ENCODE data around the gene CTNND2. TPM values are rescaled to one million over a fixed set of nuclear protein-coding genes. Genes with fewer than 3 reads are reported as not detected.

Gene CTNND2
- total and polyA plus RNA-seq, 10 of the 15 experiments (the other 5 are each of a cell fraction or from before 2014, with no cell fraction given): 0.02 to 0.16 (median 0.04) TPM; not detected in 7

DNA sequence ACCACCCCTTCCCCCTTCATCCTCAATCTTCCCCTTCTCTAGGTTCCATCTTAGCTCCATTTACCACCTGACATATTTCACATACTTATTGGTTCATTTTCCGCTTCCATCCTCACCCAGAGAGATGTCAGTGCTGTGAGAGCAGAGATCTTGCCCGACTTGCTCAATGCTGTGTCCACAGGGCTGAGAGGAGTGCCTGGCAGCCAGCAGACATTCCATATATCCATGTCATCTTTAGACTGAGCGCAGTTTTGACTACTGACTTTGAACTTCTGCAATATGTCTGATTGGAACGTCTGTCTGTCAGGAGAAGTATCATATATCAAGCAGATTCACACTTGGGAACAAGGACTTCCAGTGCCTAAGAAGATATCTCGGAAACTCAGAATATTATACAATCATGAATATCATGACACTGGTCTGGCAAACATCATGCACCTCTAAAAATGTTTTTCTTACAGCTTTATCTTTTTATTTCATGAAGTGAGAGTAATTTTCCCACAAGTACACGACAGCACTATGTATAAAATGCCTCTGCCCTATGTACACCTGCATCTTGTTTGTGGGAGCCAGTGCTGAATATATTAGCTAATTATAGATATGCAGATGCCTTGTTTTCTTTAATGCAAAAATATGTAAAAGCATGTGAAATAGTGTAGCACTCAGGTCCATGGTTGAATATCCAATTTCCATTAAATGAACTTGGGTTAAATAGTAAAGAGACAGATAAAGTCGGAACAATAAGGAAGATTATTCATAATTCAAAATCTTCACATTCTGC, 689.2 kb downstream of the CTNND2 start (continued):
- TF ChIP-seq HDAC6 (IDR thresholded peaks at IDR 0.05; ENCODE audit: unreplicated experiment) (no peak), EGR1 (IDR thresholded peaks at IDR 0.05; ENCODE audit: borderline replicate concordance in 1 of 2, low read depth in 2 of 2, low read length in 2 of 2) (no peak), MTA2 (IDR thresholded peaks at IDR 0.05; ENCODE audit: low read depth) (no peak), RBBP5 (conservative IDR thresholded peaks at IDR 0.05) (no peak), IRF4 (IDR thresholded peaks at IDR 0.05; ENCODE audit: low read depth, low read length) (no peak), ZNF24 (IDR thresholded peaks at IDR 0.05) (no peak), CBFB (IDR thresholded peaks at IDR 0.05; ENCODE audit: low read depth) (no peak), ZBTB40 (IDR thresholded peaks at IDR 0.05; ENCODE audit: borderline replicate concordance) (no peak), SMARCA5 (IDR thresholded peaks at IDR 0.05) (no peak)
- TF ChIP-seq, protein P1, sequence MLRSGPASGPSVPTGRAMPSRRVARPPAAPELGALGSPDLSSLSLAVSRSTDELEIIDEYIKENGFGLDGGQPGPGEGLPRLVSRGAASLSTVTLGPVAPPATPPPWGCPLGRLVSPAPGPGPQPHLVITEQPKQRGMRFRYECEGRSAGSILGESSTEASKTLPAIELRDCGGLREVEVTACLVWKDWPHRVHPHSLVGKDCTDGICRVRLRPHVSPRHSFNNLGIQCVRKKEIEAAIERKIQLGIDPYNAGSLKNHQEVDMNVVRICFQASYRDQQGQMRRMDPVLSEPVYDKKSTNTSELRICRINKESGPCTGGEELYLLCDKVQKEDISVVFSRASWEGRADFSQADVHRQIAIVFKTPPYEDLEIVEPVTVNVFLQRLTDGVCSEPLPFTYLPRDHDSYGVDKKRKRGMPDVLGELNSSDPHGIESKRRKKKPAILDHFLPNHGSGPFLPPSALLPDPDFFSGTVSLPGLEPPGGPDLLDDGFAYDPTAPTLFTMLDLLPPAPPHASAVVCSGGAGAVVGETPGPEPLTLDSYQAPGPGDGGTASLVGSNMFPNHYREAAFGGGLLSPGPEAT (IDR thresholded peaks at IDR 0.05; ENCODE audit: low read depth): no peak
- TF ChIP-seq, protein P2, sequence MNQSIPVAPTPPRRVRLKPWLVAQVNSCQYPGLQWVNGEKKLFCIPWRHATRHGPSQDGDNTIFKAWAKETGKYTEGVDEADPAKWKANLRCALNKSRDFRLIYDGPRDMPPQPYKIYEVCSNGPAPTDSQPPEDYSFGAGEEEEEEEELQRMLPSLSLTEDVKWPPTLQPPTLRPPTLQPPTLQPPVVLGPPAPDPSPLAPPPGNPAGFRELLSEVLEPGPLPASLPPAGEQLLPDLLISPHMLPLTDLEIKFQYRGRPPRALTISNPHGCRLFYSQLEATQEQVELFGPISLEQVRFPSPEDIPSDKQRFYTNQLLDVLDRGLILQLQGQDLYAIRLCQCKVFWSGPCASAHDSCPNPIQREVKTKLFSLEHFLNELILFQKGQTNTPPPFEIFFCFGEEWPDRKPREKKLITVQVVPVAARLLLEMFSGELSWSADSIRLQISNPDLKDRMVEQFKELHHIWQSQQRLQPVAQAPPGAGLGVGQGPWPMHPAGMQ (IDR thresholded peaks at IDR 0.05; ENCODE audit: borderline replicate concordance): no peak
- TF ChIP-seq, protein P3, sequence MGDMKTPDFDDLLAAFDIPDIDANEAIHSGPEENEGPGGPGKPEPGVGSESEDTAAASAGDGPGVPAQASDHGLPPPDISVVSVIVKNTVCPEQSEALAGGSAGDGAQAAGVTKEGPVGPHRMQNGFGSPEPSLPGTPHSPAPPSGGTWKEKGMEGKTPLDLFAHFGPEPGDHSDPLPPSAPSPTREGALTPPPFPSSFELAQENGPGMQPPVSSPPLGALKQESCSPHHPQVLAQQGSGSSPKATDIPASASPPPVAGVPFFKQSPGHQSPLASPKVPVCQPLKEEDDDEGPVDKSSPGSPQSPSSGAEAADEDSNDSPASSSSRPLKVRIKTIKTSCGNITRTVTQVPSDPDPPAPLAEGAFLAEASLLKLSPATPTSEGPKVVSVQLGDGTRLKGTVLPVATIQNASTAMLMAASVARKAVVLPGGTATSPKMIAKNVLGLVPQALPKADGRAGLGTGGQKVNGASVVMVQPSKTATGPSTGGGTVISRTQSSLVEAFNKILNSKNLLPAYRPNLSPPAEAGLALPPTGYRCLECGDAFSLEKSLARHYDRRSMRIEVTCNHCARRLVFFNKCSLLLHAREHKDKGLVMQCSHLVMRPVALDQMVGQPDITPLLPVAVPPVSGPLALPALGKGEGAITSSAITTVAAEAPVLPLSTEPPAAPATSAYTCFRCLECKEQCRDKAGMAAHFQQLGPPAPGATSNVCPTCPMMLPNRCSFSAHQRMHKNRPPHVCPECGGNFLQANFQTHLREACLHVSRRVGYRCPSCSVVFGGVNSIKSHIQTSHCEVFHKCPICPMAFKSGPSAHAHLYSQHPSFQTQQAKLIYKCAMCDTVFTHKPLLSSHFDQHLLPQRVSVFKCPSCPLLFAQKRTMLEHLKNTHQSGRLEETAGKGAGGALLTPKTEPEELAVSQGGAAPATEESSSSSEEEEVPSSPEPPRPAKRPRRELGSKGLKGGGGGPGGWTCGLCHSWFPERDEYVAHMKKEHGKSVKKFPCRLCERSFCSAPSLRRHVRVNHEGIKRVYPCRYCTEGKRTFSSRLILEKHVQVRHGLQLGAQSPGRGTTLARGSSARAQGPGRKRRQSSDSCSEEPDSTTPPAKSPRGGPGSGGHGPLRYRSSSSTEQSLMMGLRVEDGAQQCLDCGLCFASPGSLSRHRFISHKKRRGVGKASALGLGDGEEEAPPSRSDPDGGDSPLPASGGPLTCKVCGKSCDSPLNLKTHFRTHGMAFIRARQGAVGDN (IDR thresholded peaks at IDR 0.05): no peak

Measured in GM12878 (cell line).